ENCODE results near the gene PRSS38.
"Not testable (repeated sequence)": the region's sequence is repeated elsewhere in the genome, so short reads cannot be mapped to it uniquely, and the experiment has no call there.

PRSS38 gene

GRCh38 chr1:227864882-227865281 is 49.4 kb downstream of the PRSS38 start:
- Histone ChIP-seq H3K79me2 (ENCODE audit: insufficient read depth, low read depth) (no peaks in the 10 kb centered on the region), H3K36me3 (ENCODE audit: insufficient read depth) (no peaks in the 10 kb centered on the region), H3K4me1 (ENCODE audit: low read depth, poor library complexity, severe bottlenecking) (no peaks in the 10 kb centered on the region), H3K4me3 (IDR thresholded peaks at IDR 0.05; ENCODE audit: insufficient read depth, low read depth, low read length) (no peak overlapping the region), H3K27ac (no peak overlapping the region), H3K27me3 (ENCODE audit: insufficient read depth, low read depth) (no peaks in the 10 kb centered on the region), H4K20me1 (ENCODE audit: insufficient read depth) (no peaks in the 10 kb centered on the region), H2AFZ (ENCODE audit: low read depth) (no peak overlapping the region), H3K9ac (no peak overlapping the region), H3K4me2 (no peak overlapping the region)
- no peak for TF ChIP-seq CTCF (conservative IDR thresholded peaks at IDR 0.05; ENCODE audit: low read depth, low read length)

DNA sequence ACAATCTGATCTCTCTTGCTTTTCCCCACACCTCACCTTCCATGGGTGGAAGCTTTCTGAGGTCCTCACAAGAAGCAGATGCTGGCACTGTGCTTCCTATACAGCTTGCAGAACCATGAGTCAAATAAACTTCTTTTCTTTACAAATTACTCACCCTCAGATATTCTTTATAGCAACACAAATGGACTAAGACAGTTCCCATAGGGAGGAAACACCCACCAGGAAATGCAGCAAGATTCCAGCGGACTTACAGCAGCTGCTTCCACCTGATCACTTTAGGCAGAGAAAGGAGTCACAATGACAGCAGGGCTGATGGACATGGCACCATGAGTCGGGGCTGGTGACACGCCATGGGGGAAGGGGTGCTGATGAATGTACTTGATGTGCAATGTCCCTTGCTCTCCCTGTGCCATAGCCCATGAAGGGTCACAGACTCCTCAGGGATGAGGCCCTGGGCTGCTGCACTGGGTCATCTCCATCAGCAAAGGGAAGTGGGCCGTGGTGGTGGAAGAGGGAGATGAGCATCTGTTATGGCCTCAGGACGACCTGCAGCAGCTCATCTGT is 53.9 kb downstream of the PRSS38 start:
- H2AFZ ChIP-seq (ENCODE audit: low read depth): no peak overlapping the region
- no peak overlapping the region for H3K9ac ChIP-seq
- H3K36me3 ChIP-seq (ENCODE audit: insufficient read depth): no peaks in the 10 kb centered on the region
- no peak overlapping the region for H3K27ac ChIP-seq
- no peak overlapping the region for H3K4me2 ChIP-seq
- no peaks in the 10 kb centered on the region for H4K20me1 ChIP-seq (ENCODE audit: insufficient read depth)
- H3K79me2 ChIP-seq (ENCODE audit: insufficient read depth, low read depth): no peaks in the 10 kb centered on the region
- TF ChIP-seq CTCF (conservative IDR thresholded peaks at IDR 0.05; ENCODE audit: low read depth, low read length): no peak
- H3K4me3 ChIP-seq (IDR thresholded peaks at IDR 0.05; ENCODE audit: insufficient read depth, low read depth, low read length): no peak overlapping the region
- H3K27me3 ChIP-seq (ENCODE audit: insufficient read depth, low read depth): no peaks in the 10 kb centered on the region
- no peaks in the 10 kb centered on the region for H3K4me1 ChIP-seq (ENCODE audit: low read depth, poor library complexity, severe bottlenecking)

GRCh38 chr1:227869851-227870305 is 54.4 kb downstream of the PRSS38 start:
- Histone ChIP-seq H2AFZ (ENCODE audit: low read depth) (no peak overlapping the region), H3K4me2 (no peak overlapping the region), H3K36me3 (ENCODE audit: insufficient read depth) (no peaks in the 10 kb centered on the region), H4K20me1 (ENCODE audit: insufficient read depth) (no peaks in the 10 kb centered on the region), H3K27ac (no peak overlapping the region), H3K4me3 (IDR thresholded peaks at IDR 0.05; ENCODE audit: insufficient read depth, low read depth, low read length) (no peak overlapping the region), H3K4me1 (ENCODE audit: low read depth, poor library complexity, severe bottlenecking) (no peaks in the 10 kb centered on the region), H3K79me2 (ENCODE audit: insufficient read depth, low read depth) (no peaks in the 10 kb centered on the region), H3K9ac (no peak overlapping the region), H3K27me3 (ENCODE audit: insufficient read depth, low read depth) (no peaks in the 10 kb centered on the region)
- no peak for TF ChIP-seq CTCF (conservative IDR thresholded peaks at IDR 0.05; ENCODE audit: low read depth, low read length)

DNA sequence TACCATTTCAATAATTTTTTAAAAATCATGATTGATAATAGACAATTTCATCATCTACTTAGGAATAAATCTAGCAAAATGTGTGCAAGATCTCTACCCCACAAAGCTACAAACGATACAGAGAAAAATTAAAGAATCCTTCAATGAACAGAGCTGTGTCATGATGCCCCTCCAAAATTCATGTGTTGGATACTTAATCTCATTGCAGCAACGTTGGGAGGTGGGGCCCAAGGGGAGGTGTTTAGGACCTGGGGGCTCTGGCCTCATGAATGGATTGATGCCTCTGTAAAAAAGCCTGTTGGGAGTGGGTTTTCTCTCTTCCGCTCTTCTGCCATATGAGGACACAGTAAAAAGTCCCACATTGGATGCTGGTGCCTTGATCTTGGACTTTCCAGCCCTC is 54.9 kb downstream of the PRSS38 start:
- Histone ChIP-seq H3K9ac (no peak overlapping the region), H3K36me3 (ENCODE audit: insufficient read depth) (no peaks in the 10 kb centered on the region), H3K4me3 (IDR thresholded peaks at IDR 0.05; ENCODE audit: insufficient read depth, low read depth, low read length) (no peak overlapping the region), H3K79me2 (ENCODE audit: insufficient read depth, low read depth) (no peaks in the 10 kb centered on the region), H4K20me1 (ENCODE audit: insufficient read depth) (no peaks in the 10 kb centered on the region), H3K27me3 (ENCODE audit: insufficient read depth, low read depth) (no peaks in the 10 kb centered on the region), H3K27ac (no peak overlapping the region), H3K4me1 (ENCODE audit: low read depth, poor library complexity, severe bottlenecking) (no peaks in the 10 kb centered on the region), H2AFZ (ENCODE audit: low read depth) (no peak overlapping the region), H3K4me2 (no peak overlapping the region)
- TF ChIP-seq CTCF (conservative IDR thresholded peaks at IDR 0.05; ENCODE audit: low read depth, low read length): no peak

- H3K9ac ChIP-seq; H3K36me3 ChIP-seq (ENCODE audit: insufficient read depth); H2AFZ ChIP-seq (ENCODE audit: low read depth); H3K79me2 ChIP-seq (ENCODE audit: insufficient read depth, low read depth); H3K27me3 ChIP-seq (ENCODE audit: insufficient read depth, low read depth); H3K4me2 ChIP-seq; H3K4me1 ChIP-seq (ENCODE audit: low read depth, poor library complexity, severe bottlenecking); H3K4me3 ChIP-seq (IDR thresholded peaks at IDR 0.05; ENCODE audit: insufficient read depth, low read depth, low read length); H4K20me1 ChIP-seq (ENCODE audit: insufficient read depth); H3K27ac ChIP-seq: not testable (repeated sequence)
Observed at GRCh38 chr1:227871892-227872291, 56.4 kb downstream of the PRSS38 start.

DNA sequence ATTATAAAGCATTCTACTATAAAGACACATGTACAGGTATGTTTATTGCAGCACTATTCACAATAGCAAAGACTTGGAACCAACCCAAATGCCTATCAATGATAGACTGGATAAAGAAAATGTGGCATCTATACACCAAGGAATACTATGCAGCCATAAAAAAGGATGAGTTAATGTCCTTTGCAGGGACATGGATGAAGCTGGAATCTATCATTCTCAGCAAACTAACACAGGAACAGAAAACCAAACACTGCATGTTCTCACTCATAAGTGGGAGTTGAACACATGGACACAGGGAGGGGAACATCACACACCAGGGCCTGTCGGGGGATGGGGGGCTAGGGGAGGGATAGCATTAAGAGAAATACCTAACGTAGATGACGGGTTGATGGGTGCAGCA is 62.3 kb downstream of the PRSS38 start:
- not testable (repeated sequence) for H3K9ac ChIP-seq; H3K4me2 ChIP-seq; H3K27ac ChIP-seq; H2AFZ ChIP-seq (ENCODE audit: low read depth); H3K4me1 ChIP-seq (ENCODE audit: low read depth, poor library complexity, severe bottlenecking); H3K4me3 ChIP-seq (IDR thresholded peaks at IDR 0.05; ENCODE audit: insufficient read depth, low read depth, low read length); H4K20me1 ChIP-seq (ENCODE audit: insufficient read depth); H3K36me3 ChIP-seq (ENCODE audit: insufficient read depth); H3K79me2 ChIP-seq (ENCODE audit: insufficient read depth, low read depth); H3K27me3 ChIP-seq (ENCODE audit: insufficient read depth, low read depth)

All from KMS-11 (cell line).